ENCODE data around the gene PDCD1. TPM values are rescaled to one million over a fixed set of nuclear protein-coding genes. Genes with fewer than 3 reads are reported as not detected.
"Not testable (repeated sequence)": the region's sequence is repeated elsewhere in the genome, so short reads cannot be mapped to it uniquely, and the experiment has no call there.

The PDCD1 gene
- total RNA-seq, 1 donor from 2014 or later, result not detected

DNA sequence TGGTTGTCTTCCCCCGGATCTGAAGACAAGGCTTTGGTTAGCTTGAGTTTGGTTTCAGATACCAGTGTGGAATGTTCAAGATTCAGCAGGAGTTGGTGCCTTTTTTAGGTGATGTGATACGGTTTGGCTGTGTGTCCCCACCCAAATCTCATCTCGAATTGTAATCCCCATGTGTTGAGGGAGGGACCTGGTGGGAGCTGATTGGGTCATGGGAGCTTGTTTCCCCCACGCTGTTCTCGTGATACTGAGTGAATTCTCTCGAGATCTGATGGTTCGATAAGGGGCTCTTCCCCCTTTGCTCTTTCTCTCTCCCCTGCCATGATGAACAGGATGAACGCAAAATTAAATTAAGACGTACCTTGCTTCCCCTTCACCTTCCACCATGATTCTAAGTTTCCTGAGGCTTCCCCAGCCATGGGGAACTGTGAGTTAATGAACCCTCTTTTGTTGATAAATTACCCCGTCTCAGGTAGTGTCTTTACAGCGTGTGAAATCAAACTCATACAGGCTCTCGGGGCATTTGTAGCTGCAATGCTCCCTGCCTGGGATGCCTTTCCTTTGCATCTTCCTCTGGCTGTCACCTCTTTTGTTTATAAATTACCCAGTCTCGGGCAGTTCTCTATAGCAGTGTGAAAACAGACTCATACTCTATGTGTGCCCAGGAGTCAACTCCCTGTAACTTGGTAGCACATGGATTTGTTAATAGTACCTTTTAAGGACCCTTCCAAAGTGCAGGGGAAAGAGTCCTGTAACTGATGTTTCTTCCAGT, 21.3 kb downstream of the PDCD1 start:
- H3K9me3 Mint-ChIP-seq (ENCODE audit: low read depth), result peaks cover 4% of the 10 kb centered on the region

DNA sequence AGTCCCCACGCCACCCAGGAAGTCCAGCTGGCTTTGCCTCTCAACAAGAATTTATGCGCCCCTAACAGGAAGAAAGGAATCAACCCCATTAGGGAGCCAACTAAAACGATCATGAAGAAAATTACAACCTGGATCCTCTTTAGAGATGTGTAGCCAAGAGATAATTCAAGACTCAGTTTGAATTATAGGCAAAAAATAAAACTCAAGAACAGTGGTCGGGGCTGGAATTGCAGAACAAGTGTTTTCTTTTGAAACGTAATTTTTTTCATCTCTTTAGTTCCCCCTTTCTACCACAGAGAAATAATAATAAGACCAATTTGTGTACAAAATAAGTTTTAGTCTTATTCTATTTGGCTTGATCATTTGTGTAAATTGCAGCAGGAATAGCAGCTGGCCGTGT, 22.4 kb downstream of the PDCD1 start:
- H3K36me3 Mint-ChIP-seq (ENCODE audit: insufficient read depth), result no peaks in the 10 kb centered on the region
- H3K27ac Mint-ChIP-seq, result no peak overlapping the region
- H3K9me3 Mint-ChIP-seq (ENCODE audit: low read depth), result peaks cover 4% of the 10 kb centered on the region
- TF ChIP-seq, protein P1, sequence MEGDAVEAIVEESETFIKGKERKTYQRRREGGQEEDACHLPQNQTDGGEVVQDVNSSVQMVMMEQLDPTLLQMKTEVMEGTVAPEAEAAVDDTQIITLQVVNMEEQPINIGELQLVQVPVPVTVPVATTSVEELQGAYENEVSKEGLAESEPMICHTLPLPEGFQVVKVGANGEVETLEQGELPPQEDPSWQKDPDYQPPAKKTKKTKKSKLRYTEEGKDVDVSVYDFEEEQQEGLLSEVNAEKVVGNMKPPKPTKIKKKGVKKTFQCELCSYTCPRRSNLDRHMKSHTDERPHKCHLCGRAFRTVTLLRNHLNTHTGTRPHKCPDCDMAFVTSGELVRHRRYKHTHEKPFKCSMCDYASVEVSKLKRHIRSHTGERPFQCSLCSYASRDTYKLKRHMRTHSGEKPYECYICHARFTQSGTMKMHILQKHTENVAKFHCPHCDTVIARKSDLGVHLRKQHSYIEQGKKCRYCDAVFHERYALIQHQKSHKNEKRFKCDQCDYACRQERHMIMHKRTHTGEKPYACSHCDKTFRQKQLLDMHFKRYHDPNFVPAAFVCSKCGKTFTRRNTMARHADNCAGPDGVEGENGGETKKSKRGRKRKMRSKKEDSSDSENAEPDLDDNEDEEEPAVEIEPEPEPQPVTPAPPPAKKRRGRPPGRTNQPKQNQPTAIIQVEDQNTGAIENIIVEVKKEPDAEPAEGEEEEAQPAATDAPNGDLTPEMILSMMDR (IDR thresholded peaks at IDR 0.05; ENCODE audit: unreplicated experiment), result no peak
- no peak for DNase-seq (ENCODE audit: low spot score, unreplicated experiment)
- peaks cover 1% of the 10 kb centered on the region for H3K4me1 Mint-ChIP-seq (ENCODE audit: low read depth)
- peaks cover 25% of the 10 kb centered on the region for H3K27me3 Mint-ChIP-seq
- no peak overlapping the region for H3K4me3 Mint-ChIP-seq (ENCODE audit: low read depth)

More for the DNA sequence above, 21.3 kb downstream of the PDCD1 start:
- Mint-ChIP-seq H3K4me1 (ENCODE audit: low read depth) (peaks cover 1% of the 10 kb centered on the region), H3K36me3 (ENCODE audit: insufficient read depth) (no peaks in the 10 kb centered on the region), H3K27me3 (peaks cover 28% of the 10 kb centered on the region), H3K4me3 (ENCODE audit: low read depth) (no peak overlapping the region), H3K27ac (no peak overlapping the region)
- TF ChIP-seq, protein P1 (IDR thresholded peaks at IDR 0.05; ENCODE audit: unreplicated experiment), result no peak
- no peak for DNase-seq (ENCODE audit: low spot score, unreplicated experiment)

GRCh38 chr2:241835611-241836010, 23.1 kb downstream of the PDCD1 start:
- H3K4me1 Mint-ChIP-seq (ENCODE audit: low read depth), result peaks cover 1% of the 10 kb centered on the region
- DNase-seq (ENCODE audit: low spot score, unreplicated experiment), result no peak
- H3K36me3 Mint-ChIP-seq (ENCODE audit: insufficient read depth), result no peaks in the 10 kb centered on the region
- TF ChIP-seq, protein P1 (IDR thresholded peaks at IDR 0.05; ENCODE audit: unreplicated experiment), result no peak
- H3K4me3 Mint-ChIP-seq (ENCODE audit: low read depth), result no peak overlapping the region
- H3K9me3 Mint-ChIP-seq (ENCODE audit: low read depth), result peaks cover 7% of the 10 kb centered on the region
- no peak overlapping the region for H3K27ac Mint-ChIP-seq
- H3K27me3 Mint-ChIP-seq, result peaks cover 24% of the 10 kb centered on the region

DNA sequence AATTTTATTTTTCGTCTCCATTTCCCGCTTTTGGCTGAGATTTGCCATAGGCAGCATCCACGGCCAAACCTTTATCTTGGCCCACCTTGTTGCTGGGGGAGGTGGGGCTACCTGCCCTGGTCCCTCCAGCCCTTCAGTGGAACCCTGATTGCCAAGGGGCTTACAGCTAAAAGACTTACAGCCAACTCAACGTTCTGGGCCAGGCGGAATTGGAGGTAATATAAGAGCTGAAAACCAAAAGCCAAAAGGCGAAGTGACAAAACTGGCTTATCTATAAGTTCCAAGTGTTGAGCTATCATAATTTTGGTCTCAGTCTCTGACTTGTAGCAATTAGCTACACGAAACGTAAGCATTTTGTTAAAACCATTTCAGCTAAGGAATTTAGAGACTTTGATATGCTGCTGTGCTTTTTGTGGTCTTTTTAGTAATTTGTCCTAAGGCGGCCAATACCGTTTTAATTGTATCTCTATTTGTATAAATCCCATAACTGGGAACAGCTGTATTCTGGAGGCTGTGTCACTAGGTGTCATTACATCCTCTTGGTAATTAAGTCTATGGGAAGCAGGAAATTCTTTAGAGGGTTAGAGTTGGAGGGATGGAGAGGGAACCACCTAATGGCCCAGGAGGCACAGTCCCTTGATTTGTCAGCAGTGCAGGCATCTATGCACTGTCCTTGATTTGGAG, 24.0 kb downstream of the PDCD1 start:
- no peak overlapping the region for H3K27ac Mint-ChIP-seq
- H3K9me3 Mint-ChIP-seq (ENCODE audit: low read depth), result peaks cover 7% of the 10 kb centered on the region
- no peaks in the 10 kb centered on the region for H3K36me3 Mint-ChIP-seq (ENCODE audit: insufficient read depth)
- peaks cover 1% of the 10 kb centered on the region for H3K4me1 Mint-ChIP-seq (ENCODE audit: low read depth)
- H3K4me3 Mint-ChIP-seq (ENCODE audit: low read depth), result no peak overlapping the region
- no peak for DNase-seq (ENCODE audit: low spot score, unreplicated experiment)
- TF ChIP-seq, protein P1 (IDR thresholded peaks at IDR 0.05; ENCODE audit: unreplicated experiment), result no peak
- peaks cover 21% of the 10 kb centered on the region for H3K27me3 Mint-ChIP-seq

- peaks cover 21% of the 10 kb centered on the region for H3K27me3 Mint-ChIP-seq
- not testable (repeated sequence) for DNase-seq (ENCODE audit: low spot score, unreplicated experiment); H3K4me1 Mint-ChIP-seq (ENCODE audit: low read depth); H3K36me3 Mint-ChIP-seq (ENCODE audit: insufficient read depth); H3K27ac Mint-ChIP-seq; H3K4me3 Mint-ChIP-seq (ENCODE audit: low read depth); H3K9me3 Mint-ChIP-seq (ENCODE audit: low read depth)
These were observed 24.8 kb downstream of the PDCD1 start for GRCh38 chr2:241833756-241834526.

Data from progenitor cell of endocrine pancreas (in vitro differentiated cells).